SK-N-SH treated with all-trans-retinoic acid at 6 μM for 48 hours (cell line): ENCODE data around the gene TOM1L2.

Experiments
- ATAC-seq: fragments of 200-7000 bp; cut with Tn5 transposase; 3 replicates; pipeline ENCODE4 v1.9.1; 2020; ENCODE audit warnings: mild to moderate bottlenecking, moderate library complexity
- BACH2 ChIP-seq: fragments of 250-450 bp; sonication (Bioruptor Pico); IDR thresholded peaks from 2 replicates; pipeline ENCODE4 v1.9.0; 2021; ENCODE audit warnings: mild to moderate bottlenecking, borderline replicate concordance
- CREB5 ChIP-seq: fragments of 250-450 bp; sonication (Bioruptor Pico); IDR thresholded peaks from 2 replicates; pipeline ENCODE4 v1.5.1; 2020; ENCODE audit warnings: low read depth, mild to moderate bottlenecking, moderate library complexity
- CSDC2 ChIP-seq: fragments of 250-450 bp; sonication (Bioruptor Pico); IDR thresholded peaks from 2 replicates; pipeline ENCODE4 v1.5.0; 2020; ENCODE audit warnings: mild to moderate bottlenecking, moderate library complexity
- CSRNP3 ChIP-seq: fragments of 250-450 bp; sonication (Bioruptor Pico); IDR thresholded peaks from 2 replicates; pipeline ENCODE4 v1.5.1; 2021; ENCODE audit warnings: mild to moderate bottlenecking, moderate library complexity
- ESRRG ChIP-seq: fragments of 250-450 bp; sonication (Bioruptor Pico); IDR thresholded peaks from 2 replicates; pipeline ENCODE4 v1.6.1; 2021; ENCODE audit warnings: mild to moderate bottlenecking
- GLIS3 ChIP-seq: fragments of 250-450 bp; sonication (Bioruptor Pico); IDR thresholded peaks from 2 replicates; pipeline ENCODE4 v1.5.0; 2020; ENCODE audit warnings: mild to moderate bottlenecking, moderate library complexity
- POU6F1 ChIP-seq: fragments of 250-450 bp; sonication (Bioruptor Pico); IDR thresholded peaks from 2 replicates; pipeline ENCODE4 v1.8.0; 2021; ENCODE audit warnings: low read depth, mild to moderate bottlenecking, moderate library complexity, borderline replicate concordance
- RARB ChIP-seq: fragments of 250-450 bp; sonication (Bioruptor Pico); IDR thresholded peaks from 2 replicates; pipeline ENCODE4 v1.8.0; 2021; ENCODE audit warnings: mild to moderate bottlenecking, moderate library complexity
- SNAI2 ChIP-seq: fragments of 250-450 bp; sonication (Bioruptor Pico); IDR thresholded peaks from 2 replicates; pipeline ENCODE4 v1.5.0; 2020; ENCODE audit warnings: mild to moderate bottlenecking, moderate library complexity
- TCF4 ChIP-seq: fragments of 250-450 bp; sonication (Bioruptor Pico); IDR thresholded peaks from 2 replicates; pipeline ENCODE4 v1.8.0; 2021; ENCODE audit warnings: mild to moderate bottlenecking, moderate library complexity, borderline replicate concordance
- TOX ChIP-seq: fragments of 250-450 bp; sonication (Bioruptor Pico); IDR thresholded peaks from 2 replicates; pipeline ENCODE4 v1.8.0; 2021; ENCODE audit warnings: mild to moderate bottlenecking, moderate library complexity, borderline replicate concordance
- TSHZ2 ChIP-seq: fragments of 250-450 bp; sonication (Bioruptor Pico); IDR thresholded peaks from 2 replicates; pipeline ENCODE4 v1.5.0; 2020; ENCODE audit warnings: mild to moderate bottlenecking, moderate library complexity
- ZFP30 ChIP-seq: fragments of 450-650 bp; formaldehyde crosslinking; IDR thresholded peaks from 2 replicates; pipeline ENCODE4 v1.5.0; 2022; ENCODE audit warnings: mild to moderate bottlenecking, moderate library complexity
- ZNF565 ChIP-seq: fragments of 450-650 bp; formaldehyde crosslinking; conservative IDR thresholded peaks from 2 replicates; pipeline ENCODE4 v1.5.0; 2020; ENCODE audit warnings: low read depth, mild to moderate bottlenecking, moderate library complexity

Gene TOM1L2

GRCh38 chr17:17824783-17825614 is 147.2 kb downstream of the TOM1L2 start:
- ATAC-seq, result no peak
- TF ChIP-seq ZNF565 (CRISPR knock-in tag) (no peak), SNAI2 (CRISPR knock-in tag) (no peak), BACH2 (CRISPR knock-in tag) (no peak), TCF4 (no peak), RARB (CRISPR knock-in tag) (no peak), CSRNP3 (no peak)

GRCh38 chr17:17824119-17824782 is 147.9 kb downstream of the TOM1L2 start:
- peak; percentile 1; the same call in 2 of the 3 replicates for ATAC-seq
- no peak for TF ChIP-seq ZFP30 (CRISPR knock-in tag)
- no peak for TF ChIP-seq POU6F1 (CRISPR knock-in tag)
- TF ChIP-seq GLIS3, result no peak
- TF ChIP-seq ESRRG (CRISPR knock-in tag), result no peak
- TF ChIP-seq ZNF565 (CRISPR knock-in tag), result no peak
- no peak for TF ChIP-seq TOX
- no peak for TF ChIP-seq CREB5 (CRISPR knock-in tag)

- peak; percentile 84 for ATAC-seq
- TF ChIP-seq ESRRG (CRISPR knock-in tag), result no peak
- no peak for TF ChIP-seq ZNF565 (CRISPR knock-in tag)
- no peak for TF ChIP-seq ZFP30 (CRISPR knock-in tag)
- peak; percentile 22; the same call in 1 of the 2 replicates for TF ChIP-seq TCF4
Measured at GRCh38 chr17:17823433-17824118, 148.6 kb downstream of the TOM1L2 start.

GRCh38 chr17:17822616-17823015 is 149.6 kb downstream of the TOM1L2 start:
- ATAC-seq, result no peak
- no peak for TF ChIP-seq ZNF565 (CRISPR knock-in tag)
- TF ChIP-seq CSDC2 (CRISPR knock-in tag), result no peak
- TF ChIP-seq ZFP30 (CRISPR knock-in tag), result no peak
- no peak for TF ChIP-seq TSHZ2 (CRISPR knock-in tag)
- TF ChIP-seq CREB5 (CRISPR knock-in tag), result no peak
- TF ChIP-seq TOX, result no peak
